Mammary epithelial cell (primary cell): ENCODE data around the gene ARL6.

ENCODE experiments used
- CTCF ChIP-seq, 2 donors: IDR thresholded peaks in 1 of 2; conservative IDR thresholded peaks in 1 of 2; 2 replicates each; pipeline ENCODE4 v1.5.1; 2011 to 2012; ENCODE audit warnings: inconsistent platforms in 2 of 2, low read length in 2 of 2, mild to moderate bottlenecking in 2 of 2, control low read depth in 1 of 2, low read depth in 1 of 2; ENCODE audit not compliant: insufficient read depth in 1 of 2; ENCODE audit errors: extremely low read depth in 1 of 2
- EZH2 ChIP-seq: IDR thresholded peaks from 2 replicates; pipeline ENCODE4 v1.6.1; 2012; ENCODE audit warnings: low read length, inconsistent platforms, borderline replicate concordance

GRCh38 chr3:97822359-97822775, 57.8 kb downstream of the ARL6 start:
- TF ChIP-seq CTCF (conservative IDR thresholded peaks at IDR 0.05 in 1 of 2, IDR thresholded peaks at IDR 0.05 in 1 of 2; ENCODE audit: extremely low read depth in 1 of 2, insufficient read depth in 1 of 2, low read depth in 1 of 2, low read length in 2 of 2) (no peak), EZH2 (no peak)
